ENCODE results near the gene PERP. TPM values are rescaled to one million over a fixed set of nuclear protein-coding genes. Genes with fewer than 3 reads are reported as not detected.

The PERP gene
- total and polyA plus RNA-seq, 2 of the 4 experiments (the other 2 are of a cell fraction) = 7.7 to 21.4 TPM

GRCh38 chr6:138078491-138078890, 28.7 kb downstream of the PERP start:
- no peak overlapping the region for H3K14ac ChIP-seq (replicated peaks; ENCODE audit: low read depth, low read length)
- peaks cover 3% of the 10 kb centered on the region; the same call in 1 of the 2 replicates for H3K27me3 ChIP-seq (ENCODE audit: control insufficient read depth, insufficient read depth, low read length)
- no peak overlapping the region for H2BK5ac ChIP-seq (ENCODE audit: low read depth, low read length, poor library complexity, severe bottlenecking)
- H3K4me2 ChIP-seq (ENCODE audit: low read depth, low read length) = no peak overlapping the region
- H3K9me1 ChIP-seq (ENCODE audit: insufficient read depth, low read length) = no peaks in the 10 kb centered on the region
- H2AK9ac ChIP-seq (replicated peaks; ENCODE audit: low read depth, low read length, poor library complexity) = no peak overlapping the region
- no peak overlapping the region for H4K5ac ChIP-seq (ENCODE audit: low read depth, low read length)
- no peak overlapping the region for H3K18ac ChIP-seq (ENCODE audit: low read depth, low read length)
- H2AK5ac ChIP-seq (ENCODE audit: low read depth, low read length) = no peak overlapping the region
- no peaks in the 10 kb centered on the region for H3K79me1 ChIP-seq (ENCODE audit: low read depth in 1 of 2, low read length in 2 of 2)
- 80% methylated on average over 1 of the region's 2 CpGs; no CpG with 5 or more reads in 1 of the 2 experiments for WGBS, 2 experiments (ENCODE audit: extremely low coverage in 2 of 2, insufficient read length in 1 of 2)
- no peak overlapping the region for H3K23ac ChIP-seq (ENCODE audit: low read depth, low read length)
- H2BK15ac ChIP-seq (ENCODE audit: low read depth, low read length) = no peak overlapping the region
- no peak overlapping the region for H3K27ac ChIP-seq (ENCODE audit: insufficient read depth, low read length)
- H2BK20ac ChIP-seq (ENCODE audit: low read depth, low read length) = no peak overlapping the region
- peaks cover 3% of the 10 kb centered on the region for H3K9me3 ChIP-seq (ENCODE audit: control insufficient read depth, insufficient read depth, low read length)
- H3K9ac ChIP-seq (ENCODE audit: low read depth, low read length) = no peak overlapping the region
- no peak overlapping the region for H4K91ac ChIP-seq (ENCODE audit: insufficient read depth, low read depth, low read length)
- DNase-seq = no peak
- CTCF ChIA-PET = interaction anchor here (1.3 kb wide), 1 partner anchor 8 kb away, joined by 4 read pairs; no protein-coding TSS in a partner anchor
- no peaks in the 10 kb centered on the region for H3K4me1 ChIP-seq (ENCODE audit: control insufficient read depth, insufficient read depth, low read length)
- POLR2A ChIA-PET (ENCODE audit: unreplicated experiment) = no interaction called here
- BruUV-seq (replicated peaks) = no TSS peak
- no peak overlapping the region for H2BK120ac ChIP-seq (ENCODE audit: low read depth, low read length)
- in situ Hi-C loops (cut with MboI; ENCODE audit: low sequenced_read_pairs) (no loop called here), intact Hi-C loops (cut with micrococcal nuclease) (no loop called here), dilution Hi-C loops (cut with HindIII; ENCODE audit: low sequenced_read_pairs, unreplicated experiment) (no loop called here)
- H3K4me3 ChIP-seq (ENCODE audit: insufficient read depth, low read depth, low read length) = no peak overlapping the region
- H4K8ac ChIP-seq (ENCODE audit: low read depth in 2 of 2, low read length in 2 of 2) = no peak overlapping the region
- TF ChIP-seq RFX5 (IDR thresholded peaks at IDR 0.05; ENCODE audit: low read depth, low read length) (no peak), MAFK (IDR thresholded peaks at IDR 0.05; ENCODE audit: low read depth, low read length) (peak; percentile 69)
- no peaks in the 10 kb centered on the region for H3K36me3 ChIP-seq (ENCODE audit: control insufficient read depth, insufficient read depth, low read length)
- ATAC-seq (ENCODE audit: low read depth) = no peak
- H3K4ac ChIP-seq (ENCODE audit: low read depth, low read length) = no peak overlapping the region
- no peak overlapping the region for H3K56ac ChIP-seq (ENCODE audit: extremely low read depth, insufficient read depth, low read length)
- H2AFZ ChIP-seq (replicated peaks; ENCODE audit: low read length, poor library complexity) = no peak overlapping the region
- no peaks in the 10 kb centered on the region for H4K20me1 ChIP-seq (ENCODE audit: insufficient read depth, low read length)
